HepG2 (cell line): ENCODE results near the gene GRM4. TPM values are rescaled to one million over a fixed set of nuclear protein-coding genes. Genes with fewer than 3 reads are reported as not detected.

ENCODE experiments used
- ATAC-seq: fragments of 200-7000 bp; cut with Tn5 transposase; 3 replicates; pipeline ENCODE4 v1.9.1; 2020; ENCODE audit warnings: mild to moderate bottlenecking, moderate library complexity
- BruUV-seq: library from RNA; stranded (reverse); fragments of 400-500 nt; replicated peaks from 2 replicates; lab custom pipeline; 2021; lab: Mats Ljungman, UMichigan
- CTCF ChIA-PET: fragments of 300-600 bp; formaldehyde crosslinking; extraction: SDS; loops from one replicate; lab custom pipeline; 2021; ENCODE audit warnings: low total read pairs, inconsistent platforms, low intra/inter-chr PET ratio; lab: Yijun Ruan, JAX
- POLR2A ChIA-PET: fragments of 350-600 bp; sonication (Branson Sonifier 250); formaldehyde crosslinking; loops from one replicate; lab custom pipeline; 2020; ENCODE audit warnings: antibody characterized with exemption, inconsistent platforms; lab: Yijun Ruan, JAX
- DNase-seq: peaks from one replicate; pipeline ENCODE4 v3.0.0-alpha.2; 2015; ENCODE audit warnings: low spot score
- FAIRE-seq: peaks from 3 replicates; lab custom pipeline; 2011; peaks lifted over from hg19 to GRCh38; lab: Jason Lieb, UNC
- H2AFZ ChIP-seq: one replicate; pipeline ENCODE4 v1.6.1; 2011; ENCODE audit warnings: low read length, inconsistent platforms
- H3K27ac ChIP-seq: fragments of 300-600 bp; 3 replicates; pipeline ENCODE4 v1.8.0; 2011; ENCODE audit warnings: mixed run types, mild to moderate bottlenecking, mixed read lengths, low read length, inconsistent platforms; ENCODE audit not compliant: insufficient read depth; ENCODE audit errors: extremely low read length
- H3K27me3 ChIP-seq, 2 experiments: fragments of 200-600 bp in 1 of 2; 2 replicates in 1 of 2; 3 replicates in 1 of 2; pipeline versions ENCODE4 v1.6.0 to v1.8.0; 2011; ENCODE audit warnings: low read length in 2 of 2, mild to moderate bottlenecking in 2 of 2, moderate library complexity in 2 of 2, inconsistent platforms in 1 of 2; ENCODE audit not compliant: insufficient read depth in 2 of 2, control insufficient read depth in 1 of 2
- H3K36me3 ChIP-seq, 2 experiments: fragments of 200-600 bp in 1 of 2; replicated peaks in 1 of 2; 2 replicates in 1 of 2; 3 replicates in 1 of 2; pipeline versions ENCODE4 v1.5.1 to v1.8.0; 2011; ENCODE audit warnings: low read length in 2 of 2, inconsistent platforms in 1 of 2; ENCODE audit not compliant: insufficient read depth in 2 of 2, control insufficient read depth in 1 of 2
- H3K4me1 ChIP-seq: 2 replicates; pipeline ENCODE4 v1.5.1; 2012; ENCODE audit warnings: low read length, inconsistent platforms; ENCODE audit not compliant: insufficient read depth
- H3K4me2 ChIP-seq: 2 replicates; pipeline ENCODE4 v1.6.0; 2011; ENCODE audit warnings: low read depth, low read length, inconsistent platforms
- H3K4me3 ChIP-seq, 3 experiments: fragments of 200-600 bp in 1 of 3; sonication (generic), shearing (Covaris generic) in 1 of 3; replicated peaks in 1 of 3; 2 replicates each; pipeline ENCODE4 v1.5.1; 2011 to 2016; ENCODE audit warnings: low read length in 3 of 3, inconsistent platforms in 2 of 3, low read depth in 2 of 3, mild to moderate bottlenecking in 2 of 3, control low read depth in 1 of 3, mixed read lengths in 1 of 3; ENCODE audit not compliant: insufficient read depth in 1 of 3
- H3K79me2 ChIP-seq: one replicate; pipeline ENCODE4 v1.6.1; 2011; ENCODE audit warnings: low read length, inconsistent platforms; ENCODE audit not compliant: insufficient read depth
- H3K9ac ChIP-seq: 2 replicates; pipeline ENCODE4 v1.6.0; 2011; ENCODE audit warnings: mild to moderate bottlenecking, low read depth, low read length, inconsistent platforms; ENCODE audit not compliant: insufficient read depth
- H3K9me3 ChIP-seq: 2 replicates; pipeline ENCODE4 v1.5.1; 2012; ENCODE audit warnings: mild to moderate bottlenecking, low read length
- H4K20me1 ChIP-seq: 2 replicates; pipeline ENCODE4 v1.6.0; 2011; ENCODE audit warnings: inconsistent platforms, mild to moderate bottlenecking, low read length, moderate library complexity; ENCODE audit not compliant: insufficient read depth
- FOXA1 ChIP-seq, 2 experiments: fragments of 450-650 bp in 1 of 2; sonication (generic) in 1 of 2; formaldehyde crosslinking in 1 of 2; IDR thresholded peaks; 2 replicates each; pipeline versions ENCODE4 v1.4.0 to v1.6.1; 2016 to 2020; ENCODE audit warnings: missing genetic modification reagents in 1 of 2
- NFE2L2 ChIP-seq: fragments of 150-350 bp; IDR thresholded peaks from 2 replicates; pipeline ENCODE4 v1.6.1; 2014; ENCODE audit warnings: low read length
- RFXANK ChIP-seq: IDR thresholded peaks from 2 replicates; pipeline ENCODE4 v1.6.1; 2016
- TGIF2 ChIP-seq: IDR thresholded peaks from 2 replicates; pipeline ENCODE4 v1.6.1; 2016; ENCODE audit warnings: control low read depth, missing compliant biosample characterization
- ZMAT3 ChIP-seq: sonication (generic); formaldehyde crosslinking; conservative IDR thresholded peaks from 2 replicates; pipeline ENCODE4 v1.7.0; 2021; ENCODE audit warnings: missing genetic modification reagents
- ZNF589 ChIP-seq: sonication (generic); formaldehyde crosslinking; conservative IDR thresholded peaks from 2 replicates; pipeline ENCODE4 v1.8.0; 2022; ENCODE audit warnings: mild to moderate bottlenecking, moderate library complexity, missing genetic modification reagents
- WGBS: methylation state at CpG from one replicate; pipeline ENCODE4 v1.1.6; 2017; ENCODE audit warnings: low lambda C conversion rate; 5-methylcytosine and 5-hydroxymethylcytosine counted together
- in situ Hi-C: cut with HindIII; loops from 2 replicates; pipeline ENCODE4 v1.10.0; 2017; ENCODE audit warnings: low pct_unique_long_range_greater_than_20kb; ENCODE audit not compliant: extremely low pct_ligation_motif_present
- intact Hi-C: fragments of 100-400 bp; cut with micrococcal nuclease; formaldehyde crosslinking; loops from one replicate; pipeline ENCODE4 v1.10.0; 2022; ENCODE audit not compliant: unreplicated experiment
- polyA plus RNA-seq, 8 experiments: library from polyadenylated mRNA; depleted of rRNA in 3 of 8; stranded (reverse) in 7 of 8; unstranded in 1 of 8; fragments of >200 nt; fragmentation: Illumina TruSeq in 4 of 8; extraction: Trizol in 4 of 8; gene quantifications; 2 replicates each; pipeline versions ENCODE4 v1.2.1 to v1.2.3, GENCODE V29; 2011 to 2016; ENCODE audit warnings: low read depth in 4 of 8, missing spikeins in 1 of 8, mixed read lengths in 1 of 8; ENCODE audit not compliant: insufficient read depth in 1 of 8
- total RNA-seq, 5 experiments: library from RNA; depleted of rRNA; stranded (reverse); fragments of >200 nt; fragmentation: Illumina TruSeq; extraction: Trizol; gene quantifications; 2 replicates each; pipeline ENCODE4 v1.2.3, GENCODE V29; 2016; ENCODE audit warnings: low read depth in 1 of 5
- TF ChIP-seq, protein P1 (sequence below): fragments of 450-650 bp; IDR thresholded peaks from 2 replicates; pipeline ENCODE4 v1.6.1; 2016

The GRM4 gene
- total and polyA plus RNA-seq, 2 of the 13 experiments (the other 11 are each of a cell fraction or from before 2014, with no cell fraction given) = not detected

DNA sequence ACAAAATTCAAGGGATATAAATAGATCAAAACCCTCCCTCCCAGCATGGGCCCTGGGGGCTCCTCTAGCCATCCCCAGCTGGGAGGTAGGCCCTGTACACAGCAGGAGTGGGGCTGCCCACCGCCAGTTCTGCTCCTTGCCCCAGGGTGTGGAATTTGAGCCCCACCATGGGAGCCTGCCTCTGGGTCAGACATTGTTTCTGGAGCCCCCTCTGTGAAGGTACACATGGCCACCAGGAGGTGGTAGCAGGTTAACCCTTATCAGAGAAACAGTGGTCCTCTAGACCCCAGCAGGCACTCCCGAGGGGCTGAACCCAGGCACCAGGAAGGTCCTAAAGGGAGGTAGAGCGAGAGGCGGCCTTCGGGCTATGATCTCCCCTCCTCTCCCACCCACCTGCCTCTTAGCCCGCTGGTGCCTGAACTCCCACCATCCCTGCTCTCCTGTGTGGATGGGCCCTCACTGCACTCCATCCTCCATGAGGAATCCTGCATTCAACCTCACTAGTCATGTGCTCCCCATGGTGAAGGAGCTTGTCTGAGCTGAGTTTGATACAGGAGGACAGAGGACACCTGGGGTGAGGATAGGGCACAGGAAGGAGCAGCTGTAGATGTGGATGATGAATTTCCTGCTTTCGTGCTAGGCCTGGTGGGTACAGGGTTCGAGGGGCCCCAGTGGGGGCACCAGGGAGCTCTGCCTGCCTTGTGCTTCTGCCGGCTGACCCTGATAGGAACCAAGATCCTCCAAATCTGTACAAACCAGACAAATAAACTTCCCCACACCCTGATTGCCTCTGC, 114.9 kb downstream of the GRM4 start:
- DNase-seq (no peak), ATAC-seq (no peak), FAIRE-seq (no peak)
- Histone ChIP-seq H3K9me3 (no peaks in the 10 kb centered on the region), H3K36me3 (no peaks in the 10 kb centered on the region), H4K20me1 (no peaks in the 10 kb centered on the region), H3K27ac (no peak overlapping the region), H3K79me2 (no peaks in the 10 kb centered on the region), H3K4me1 (no peaks in the 10 kb centered on the region), H2AFZ (no peak overlapping the region), H3K4me2 (no peak overlapping the region), H3K9ac (no peak overlapping the region), H3K27me3 (peaks cover 10 to 59% of the 10 kb centered on the region in 2 experiments), H3K4me3 (no peak overlapping the region)
- TF ChIP-seq ZNF589 (CRISPR knock-in tag) (no peak), TGIF2 (no peak), FOXA1 (IDR thresholded peaks at IDR 0.05) (no peak), FOXA1 (CRISPR knock-in tag; IDR thresholded peaks at IDR 0.05) (no peak), ZMAT3 (CRISPR knock-in tag) (no peak), RFXANK (no peak), NFE2L2 (no peak)
- TF ChIP-seq, protein P1, sequence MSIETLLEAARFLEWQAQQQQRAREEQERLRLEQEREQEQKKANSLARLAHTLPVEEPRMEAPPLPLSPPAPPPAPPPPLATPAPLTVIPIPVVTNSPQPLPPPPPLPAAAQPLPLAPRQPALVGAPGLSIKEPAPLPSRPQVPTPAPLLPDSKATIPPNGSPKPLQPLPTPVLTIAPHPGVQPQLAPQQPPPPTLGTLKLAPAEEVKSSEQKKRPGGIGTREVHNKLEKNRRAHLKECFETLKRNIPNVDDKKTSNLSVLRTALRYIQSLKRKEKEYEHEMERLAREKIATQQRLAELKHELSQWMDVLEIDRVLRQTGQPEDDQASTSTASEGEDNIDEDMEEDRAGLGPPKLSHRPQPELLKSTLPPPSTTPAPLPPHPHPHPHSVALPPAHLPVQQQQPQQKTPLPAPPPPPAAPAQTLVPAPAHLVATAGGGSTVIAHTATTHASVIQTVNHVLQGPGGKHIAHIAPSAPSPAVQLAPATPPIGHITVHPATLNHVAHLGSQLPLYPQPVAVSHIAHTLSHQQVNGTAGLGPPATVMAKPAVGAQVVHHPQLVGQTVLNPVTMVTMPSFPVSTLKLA = peak; percentile 61
- POLR2A ChIA-PET = no interaction called here
- WGBS = 12% methylated on average over 8 of the region's 9 CpGs
- CTCF ChIA-PET = no interaction called here
- in situ Hi-C loops (no loop called here), intact Hi-C loops (no loop called here)
- BruUV-seq = no TSS peak
